Measurements from ENCODE around the gene APOL4.
"Not testable (repeated sequence)": the region's sequence is repeated elsewhere in the genome, so short reads cannot be mapped to it uniquely, and the experiment has no call there.

GRCh38 chr22:36161793-36162126 is 39.8 kb downstream of the APOL4 start:
- not testable (repeated sequence) for TF ChIP-seq CTCF (IDR thresholded peaks at IDR 0.05; ENCODE audit: insufficient read depth, low read depth, low read length); EZH2 (IDR thresholded peaks at IDR 0.05; ENCODE audit: insufficient read depth, low read length)

Measured in astrocyte (in vitro differentiated cells and primary cell).